GM18868 (cell line): Measurements from ENCODE around the gene PRM3.

Experiments
- ATAC-seq: cut with Tn5 transposase; IDR thresholded peaks from one replicate; pipeline ENCODE4 v1.9.1; 2021; ENCODE audit warnings: mild to moderate bottlenecking, moderate library complexity; ENCODE audit not compliant: unreplicated experiment

Gene PRM3

DNA sequence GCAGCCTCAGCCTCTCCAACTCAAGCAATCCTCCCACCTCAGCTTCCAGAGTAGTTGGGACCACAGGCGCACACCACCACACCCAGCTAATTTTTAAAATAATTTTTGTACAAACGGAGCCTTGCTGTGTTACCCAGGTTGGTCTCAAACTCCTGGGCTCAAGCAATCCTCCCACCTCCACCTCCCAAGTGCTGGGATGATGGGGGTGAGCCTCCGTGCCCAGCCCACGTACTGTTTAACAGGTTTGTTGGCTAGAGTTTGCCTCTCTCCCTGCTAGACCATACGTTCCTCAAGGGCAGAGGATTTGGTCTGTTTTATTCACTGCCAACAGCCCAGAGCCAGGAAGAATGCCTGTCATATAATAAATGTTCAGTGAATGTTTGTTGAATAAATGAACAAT lies 44.0 kb downstream of the PRM3 start:
- ATAC-seq: no peak

- ATAC-seq: no peak
Observed at GRCh38 chr16:11225677-11226549, 47.5 kb downstream of the PRM3 start.

- peak; percentile 94 for ATAC-seq
Observed at GRCh38 chr16:11224894-11225676, 48.3 kb downstream of the PRM3 start.

GRCh38 chr16:11224096-11224893 lies 49.1 kb downstream of the PRM3 start:
- ATAC-seq: no peak
